Hematopoietic multipotent progenitor cell treated with erythropoietin and hydrocortisone succinate and interleukin-3 and kit ligand, for 17 days (in vitro differentiated cells): ENCODE data around the gene PDE4B.
"Not testable (repeated sequence)": the region's sequence is repeated elsewhere in the genome, so short reads cannot be mapped to it uniquely, and the experiment has no call there.

Experiments used
- DNase-seq: peaks from one replicate; pipeline ENCODE4 v3.0.0-alpha.2; 2015; ENCODE audit warnings: low spot score

PDE4B gene

DNA sequence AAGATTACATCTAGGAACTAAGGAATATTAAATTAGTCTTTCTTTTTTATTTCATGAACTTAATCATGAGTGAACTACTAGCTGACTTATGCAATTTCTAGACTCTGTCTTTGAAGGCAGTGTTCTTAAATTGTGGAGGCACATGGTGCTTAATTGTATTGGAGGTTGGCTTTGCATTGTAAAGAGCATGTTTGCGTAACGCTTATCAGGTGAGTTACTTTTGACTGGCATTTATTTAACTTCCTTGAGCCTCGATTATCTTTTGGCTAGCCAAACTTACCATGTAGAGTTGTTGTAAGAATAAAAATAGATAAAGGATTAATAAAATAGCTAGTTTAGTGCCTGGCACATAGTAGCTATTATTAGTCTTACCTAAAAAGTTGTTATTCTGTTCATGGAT, 262.4 kb downstream of the PDE4B start:
- DNase-seq: no peak

GRCh38 chr1:66057448-66057847, 264.8 kb downstream of the PDE4B start:
- not testable (repeated sequence) for DNase-seq

DNA sequence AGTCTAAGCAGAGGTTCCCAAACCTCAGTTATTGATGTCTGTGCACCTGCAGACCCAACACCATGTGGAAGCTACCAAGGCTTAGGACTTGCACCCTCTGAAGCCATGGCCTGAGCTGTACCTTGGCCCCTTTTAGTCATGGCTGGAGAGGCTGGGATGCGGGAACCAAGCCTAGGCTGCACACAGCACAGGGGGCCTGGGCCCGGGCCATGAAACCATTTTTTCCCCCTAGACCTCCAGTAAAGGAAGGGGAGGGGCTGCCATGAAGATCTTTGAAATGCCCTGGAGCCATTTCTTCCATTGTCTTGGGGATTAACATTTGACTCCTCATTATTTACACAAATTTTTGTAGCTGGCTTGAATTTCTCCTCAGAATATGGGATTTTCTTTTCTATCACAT, 265.9 kb downstream of the PDE4B start:
- no peak for DNase-seq

DNA sequence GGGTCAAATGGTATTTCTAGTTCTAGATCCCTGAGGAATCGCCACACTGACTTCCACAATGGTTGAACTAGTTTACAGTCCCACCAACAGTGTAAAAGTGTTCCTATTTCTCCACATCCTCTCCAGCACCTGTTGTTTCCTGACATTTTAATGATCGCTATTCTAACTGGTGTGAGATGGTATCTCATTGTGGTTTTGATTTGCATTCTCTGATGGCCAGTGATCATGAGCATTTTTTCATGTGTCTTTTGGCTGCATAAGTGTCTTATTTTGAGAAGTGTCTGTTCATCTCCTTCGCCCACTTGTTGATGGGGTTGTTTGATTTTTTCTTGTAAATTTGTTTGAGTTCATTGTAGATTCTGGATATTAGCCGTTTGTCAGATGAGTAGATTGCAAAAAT, 274.5 kb downstream of the PDE4B start:
- DNase-seq: not testable (repeated sequence)

- no peak for DNase-seq
Measured at GRCh38 chr1:66069976-66070876, 277.5 kb downstream of the PDE4B start.

- DNase-seq: no peak
Measured at GRCh38 chr1:66073388-66073787, 280.7 kb downstream of the PDE4B start.

- DNase-seq: no peak
Measured at GRCh38 chr1:66074147-66074546, 281.5 kb downstream of the PDE4B start.

DNA sequence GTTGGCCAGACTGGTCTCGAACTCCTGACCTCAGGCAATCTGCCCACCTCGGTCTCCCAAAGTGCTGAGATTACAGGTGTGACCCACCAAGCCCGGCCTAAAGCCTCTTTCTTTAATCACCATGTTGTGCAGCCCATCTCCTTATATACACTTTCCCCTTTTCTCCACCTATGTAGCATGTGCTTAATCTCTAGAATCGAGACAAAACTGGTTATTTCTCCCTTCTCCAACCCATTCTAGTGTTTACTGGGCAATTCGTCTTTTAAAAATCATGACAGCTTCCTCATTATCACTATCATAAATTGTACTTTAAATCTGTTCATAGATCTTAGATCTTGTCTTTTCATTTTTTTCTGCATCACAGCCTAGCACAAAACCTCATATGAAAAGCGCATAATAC, 285.7 kb downstream of the PDE4B start:
- DNase-seq: no peak

GRCh38 chr1:66083003-66083402, 290.3 kb downstream of the PDE4B start:
- DNase-seq: no peak

DNA sequence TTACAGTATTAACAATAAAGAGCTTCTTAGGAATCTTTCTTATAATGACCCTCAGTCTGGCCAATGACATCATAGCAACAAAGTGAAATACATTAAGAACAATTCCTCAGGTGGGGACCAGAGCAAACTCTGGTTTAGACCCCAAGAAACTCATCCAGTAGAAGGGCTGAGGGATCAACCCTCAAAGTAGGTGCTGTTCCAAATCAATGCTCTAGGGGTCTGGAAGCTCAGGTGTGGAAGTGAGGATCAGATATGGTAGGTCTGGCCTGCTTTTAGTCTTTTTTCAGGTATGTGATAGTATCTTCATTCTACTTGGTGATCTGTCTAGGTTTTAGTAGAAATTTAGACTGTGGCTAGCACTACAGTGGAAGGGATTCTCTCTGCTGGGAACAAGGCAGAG, 291.7 kb downstream of the PDE4B start:
- DNase-seq: no peak

DNA sequence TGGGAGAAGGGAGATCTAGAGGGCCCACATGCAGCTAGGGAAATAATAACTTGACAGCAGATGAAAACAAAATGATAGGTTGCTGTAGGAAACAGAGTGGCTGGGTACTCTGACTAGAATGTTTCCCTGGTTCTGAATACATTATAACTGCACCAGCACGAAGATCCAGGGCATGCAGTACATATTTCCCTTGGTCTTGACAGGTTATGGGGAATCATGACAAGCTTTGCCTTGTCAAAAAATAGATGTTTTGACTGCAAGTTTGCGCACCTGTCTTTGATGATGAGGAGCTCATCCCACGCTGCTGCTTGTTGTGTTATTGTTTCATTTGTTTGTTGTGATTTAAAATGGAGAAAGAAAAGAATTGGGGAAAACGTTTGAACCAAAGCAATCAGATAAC, 292.9 kb downstream of the PDE4B start:
- no peak for DNase-seq

DNA sequence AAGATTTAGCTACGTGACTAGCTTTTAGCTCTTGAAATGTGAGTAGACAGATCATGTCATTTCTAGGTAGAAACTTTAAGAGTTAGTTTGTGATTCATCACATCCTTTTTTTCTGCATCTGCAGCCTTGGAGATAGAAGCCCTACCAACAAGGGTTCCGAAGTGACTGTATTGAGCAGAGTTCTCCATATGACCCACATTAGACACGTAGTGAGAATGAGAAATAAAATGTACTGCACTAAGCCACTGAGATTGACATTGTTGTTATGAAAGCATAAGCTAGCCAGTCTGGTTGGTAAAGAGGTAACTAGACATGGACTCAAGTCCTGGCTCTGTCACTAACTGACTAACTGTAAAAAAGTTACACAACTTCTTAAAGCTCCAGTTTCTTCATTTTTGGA, 296.1 kb downstream of the PDE4B start:
- no peak for DNase-seq

DNA sequence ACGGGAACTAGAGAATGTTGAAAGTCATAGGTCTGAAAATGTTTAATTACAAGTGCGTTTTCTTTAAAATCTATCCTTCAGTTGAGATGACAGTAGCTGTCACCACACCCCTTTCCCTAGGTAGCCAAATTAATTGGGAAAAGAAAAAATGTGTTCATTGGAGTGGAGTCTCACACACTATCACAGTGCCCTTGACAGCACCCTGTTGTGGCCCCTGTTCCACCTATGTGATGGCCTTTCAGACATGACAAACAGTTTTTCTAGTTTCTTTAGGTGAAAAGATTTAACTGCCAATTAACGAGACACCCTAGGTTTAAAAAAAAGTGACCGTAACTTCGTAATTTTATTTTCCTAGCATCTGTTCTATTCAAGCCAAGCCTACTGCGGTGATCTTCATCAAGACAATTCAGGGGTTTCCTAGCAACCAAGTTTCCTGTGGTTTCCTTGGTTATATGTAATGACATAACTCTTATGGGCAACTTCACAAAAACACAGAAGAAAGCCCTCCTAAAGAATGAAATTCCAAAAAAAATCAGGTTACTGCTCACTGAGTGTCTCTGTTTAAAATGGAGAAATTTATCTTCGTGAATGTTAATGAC, 298.3 kb downstream of the PDE4B start:
- no peak for DNase-seq

DNA sequence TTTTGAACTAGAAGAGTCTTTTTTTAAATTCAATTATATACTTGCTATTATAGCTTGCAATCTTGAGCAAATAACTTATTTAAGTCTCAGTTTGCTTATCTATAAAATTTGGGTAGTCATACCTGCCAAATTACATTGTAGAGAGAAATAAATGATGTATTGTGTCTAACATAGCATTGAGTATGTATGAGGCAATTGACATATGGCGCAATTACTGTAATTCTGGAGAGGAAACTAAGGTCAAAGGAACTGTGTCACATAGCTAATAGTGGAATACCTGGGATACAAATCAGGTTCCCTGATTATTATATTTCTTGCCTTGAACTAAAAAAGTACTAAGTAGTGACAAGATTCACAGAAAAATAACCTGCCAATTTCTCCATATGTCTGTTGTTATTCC, 302.5 kb downstream of the PDE4B start:
- no peak for DNase-seq

GRCh38 chr1:66100959-66101358, 308.3 kb downstream of the PDE4B start:
- DNase-seq: not testable (repeated sequence)

DNA sequence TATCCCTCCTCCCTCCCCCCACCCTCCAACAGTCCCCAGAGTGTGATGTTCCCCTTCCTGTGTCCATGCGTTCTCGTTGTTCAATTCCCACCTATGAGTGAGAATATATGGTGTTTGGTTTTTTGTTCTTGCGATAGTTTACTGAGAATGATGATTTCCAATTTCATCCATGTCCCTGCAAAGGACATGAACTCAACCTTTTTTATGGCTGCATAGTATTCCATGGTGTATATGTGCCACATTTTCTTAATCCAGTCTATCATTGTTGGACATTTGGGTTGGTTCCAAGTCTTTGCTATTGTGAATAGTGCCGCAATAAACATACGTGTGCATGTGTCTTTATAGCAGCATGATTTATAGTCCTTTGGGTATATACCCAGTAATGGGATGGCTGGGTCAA, 311.4 kb downstream of the PDE4B start:
- DNase-seq: not testable (repeated sequence)

GRCh38 chr1:66108624-66109023, 315.9 kb downstream of the PDE4B start:
- no peak for DNase-seq

DNA sequence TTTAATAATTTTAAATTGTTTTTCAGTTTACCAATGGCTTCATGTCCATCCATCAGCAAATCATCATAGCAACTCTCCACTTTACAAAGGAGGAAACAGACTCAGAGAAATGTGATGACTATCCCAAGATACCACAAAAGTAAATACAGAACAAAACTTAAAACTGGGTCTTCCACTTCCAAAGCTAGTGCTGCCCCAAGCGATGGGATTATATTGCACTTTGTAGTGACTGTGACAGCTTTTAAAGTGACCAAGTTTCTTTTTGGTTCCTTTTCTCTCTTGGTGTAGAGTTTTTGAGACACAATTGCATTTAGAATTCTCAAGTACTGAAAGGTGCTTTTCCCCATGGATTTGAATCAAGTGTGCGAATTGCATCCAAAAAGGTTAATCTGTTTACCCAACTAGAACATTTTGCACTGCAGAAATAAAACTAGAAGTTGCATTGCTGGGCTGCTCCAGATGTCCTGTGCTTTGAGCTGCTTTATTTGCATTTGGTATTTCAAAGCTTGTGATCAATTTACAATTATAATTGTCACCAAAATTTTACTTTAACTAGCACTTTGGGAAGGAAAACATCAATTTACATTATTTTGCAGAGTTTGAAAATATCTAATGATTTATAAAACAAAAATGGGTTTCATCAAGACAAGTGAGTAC, 320.2 kb downstream of the PDE4B start:
- DNase-seq: no peak

DNA sequence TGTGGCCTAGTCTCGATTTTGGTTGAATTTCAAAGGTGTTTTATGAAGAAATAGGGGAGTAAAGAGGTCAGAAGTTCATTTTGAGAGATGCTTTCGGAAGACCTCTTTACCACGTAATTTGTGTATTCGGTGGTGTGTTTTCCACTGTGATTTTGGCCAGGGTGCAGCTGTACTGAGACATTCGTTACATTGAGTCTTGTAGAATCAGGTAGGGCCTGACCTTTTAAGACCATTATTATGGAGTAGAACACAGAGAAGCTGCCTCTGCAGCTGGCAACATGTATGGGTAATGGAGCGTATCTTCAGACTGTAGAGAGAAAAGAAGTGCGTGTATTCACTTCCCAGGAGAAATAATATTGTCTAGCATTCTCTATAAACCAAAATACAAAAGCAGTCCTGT, 326.5 kb downstream of the PDE4B start:
- DNase-seq: no peak

GRCh38 chr1:66124670-66125069, 332.0 kb downstream of the PDE4B start:
- no peak for DNase-seq

DNA sequence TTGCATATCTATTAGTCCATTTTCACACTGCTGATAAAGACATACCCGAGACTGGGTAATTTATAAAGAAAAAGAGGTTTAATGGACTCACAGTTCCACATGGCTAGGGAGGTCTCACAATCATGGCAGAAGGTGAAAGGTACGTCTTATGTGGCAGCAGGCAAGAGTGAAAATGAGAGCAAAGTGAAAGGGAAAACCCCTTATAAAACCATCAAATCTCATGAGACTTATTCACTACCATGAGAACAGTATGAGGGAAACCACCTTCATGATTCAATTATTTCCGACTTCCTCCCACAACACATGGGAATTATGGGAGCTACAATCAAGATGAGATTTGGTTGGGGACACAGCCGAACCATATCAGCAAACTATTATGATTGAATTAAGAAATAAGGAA, 335.9 kb downstream of the PDE4B start:
- DNase-seq: not testable (repeated sequence)

DNA sequence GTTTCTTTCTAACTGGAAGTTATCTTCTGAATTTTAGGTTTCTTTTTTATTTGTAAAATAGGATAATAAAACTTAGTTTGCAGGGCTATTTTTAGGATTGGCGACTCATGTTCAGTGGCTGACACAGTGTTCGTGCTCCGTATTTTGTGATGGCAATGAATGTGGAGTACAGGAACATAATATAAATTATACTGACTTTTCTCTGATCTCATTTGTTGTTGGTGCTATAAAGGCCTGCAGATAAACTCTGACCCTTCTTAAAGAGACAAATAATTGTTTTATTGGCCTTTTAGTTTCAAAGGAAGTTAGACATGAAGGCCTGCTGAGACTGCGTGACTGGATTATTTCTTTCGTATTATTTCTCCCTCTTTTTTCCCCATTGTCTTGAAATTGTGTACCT, 339.6 kb downstream of the PDE4B start:
- no peak for DNase-seq

DNA sequence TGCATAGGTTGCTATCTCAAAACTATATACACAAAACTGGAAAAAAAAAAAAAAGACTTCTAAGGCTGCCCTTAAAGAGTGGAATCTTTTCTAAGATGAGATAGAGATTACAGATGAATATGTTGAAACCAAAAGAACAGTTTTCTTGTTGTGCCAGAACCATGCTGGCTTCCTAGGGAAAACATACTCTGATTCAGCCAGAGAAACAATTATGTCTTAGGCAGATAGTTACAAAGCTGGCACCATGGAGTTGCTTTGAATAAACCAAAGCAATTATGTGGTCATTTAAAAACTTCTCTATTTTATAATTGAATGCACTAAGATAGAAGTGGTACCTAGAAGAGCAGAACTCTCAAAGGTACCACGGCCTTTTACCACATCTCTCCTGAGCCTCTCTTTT, 341.3 kb downstream of the PDE4B start:
- no peak for DNase-seq
